Epithelial cell of proximal tubule (primary cell): ENCODE measurements around the gene TLCD5. TPM values are rescaled to one million over a fixed set of nuclear protein-coding genes. Genes with fewer than 3 reads are reported as not detected.

Source experiments
- DNase-seq: peaks from one replicate; pipeline ENCODE4 v3.0.0-alpha.2; 2011; ENCODE audit warnings: low read depth
- H3K4me3 ChIP-seq: 2 replicates; pipeline ENCODE4 v1.5.1; 2011; ENCODE audit warnings: low read depth, mild to moderate bottlenecking, low read length
- total RNA-seq: library from RNA; depleted of rRNA; stranded (reverse); fragments of >200 nt; gene quantifications from 2 replicates; pipeline ENCODE4 v1.2.3, GENCODE V29; 2015
- TF ChIP-seq, protein P1 (sequence below): conservative IDR thresholded peaks from 2 replicates; pipeline ENCODE4 v1.5.1; 2012; ENCODE audit warnings: low read depth, mild to moderate bottlenecking, low read length

The TLCD5 gene
- total RNA-seq, 1 donor from 2014 or later = 23.1 TPM

DNA sequence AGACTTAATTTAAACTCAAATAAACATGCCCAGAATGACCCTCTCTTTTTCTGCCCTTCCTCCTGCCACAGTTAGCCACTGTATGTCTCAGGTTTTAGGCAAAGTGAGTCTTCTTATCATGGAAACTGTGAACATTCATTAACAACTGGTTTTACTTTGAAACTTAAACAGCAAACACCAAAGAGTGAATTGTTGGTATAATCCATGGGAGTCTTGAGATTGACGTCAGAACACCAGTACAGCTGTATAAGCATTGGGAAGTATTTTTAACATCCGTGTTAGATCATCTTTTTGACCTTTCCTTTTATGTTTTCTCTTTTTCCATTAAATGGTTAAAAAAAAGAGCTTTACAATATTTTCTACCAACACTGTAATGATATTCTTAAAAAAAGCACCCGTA lies 50.0 kb downstream of the TLCD5 start:
- TF ChIP-seq, protein P1, sequence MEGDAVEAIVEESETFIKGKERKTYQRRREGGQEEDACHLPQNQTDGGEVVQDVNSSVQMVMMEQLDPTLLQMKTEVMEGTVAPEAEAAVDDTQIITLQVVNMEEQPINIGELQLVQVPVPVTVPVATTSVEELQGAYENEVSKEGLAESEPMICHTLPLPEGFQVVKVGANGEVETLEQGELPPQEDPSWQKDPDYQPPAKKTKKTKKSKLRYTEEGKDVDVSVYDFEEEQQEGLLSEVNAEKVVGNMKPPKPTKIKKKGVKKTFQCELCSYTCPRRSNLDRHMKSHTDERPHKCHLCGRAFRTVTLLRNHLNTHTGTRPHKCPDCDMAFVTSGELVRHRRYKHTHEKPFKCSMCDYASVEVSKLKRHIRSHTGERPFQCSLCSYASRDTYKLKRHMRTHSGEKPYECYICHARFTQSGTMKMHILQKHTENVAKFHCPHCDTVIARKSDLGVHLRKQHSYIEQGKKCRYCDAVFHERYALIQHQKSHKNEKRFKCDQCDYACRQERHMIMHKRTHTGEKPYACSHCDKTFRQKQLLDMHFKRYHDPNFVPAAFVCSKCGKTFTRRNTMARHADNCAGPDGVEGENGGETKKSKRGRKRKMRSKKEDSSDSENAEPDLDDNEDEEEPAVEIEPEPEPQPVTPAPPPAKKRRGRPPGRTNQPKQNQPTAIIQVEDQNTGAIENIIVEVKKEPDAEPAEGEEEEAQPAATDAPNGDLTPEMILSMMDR = no peak
- H3K4me3 ChIP-seq = no peak overlapping the region
- DNase-seq = no peak

DNA sequence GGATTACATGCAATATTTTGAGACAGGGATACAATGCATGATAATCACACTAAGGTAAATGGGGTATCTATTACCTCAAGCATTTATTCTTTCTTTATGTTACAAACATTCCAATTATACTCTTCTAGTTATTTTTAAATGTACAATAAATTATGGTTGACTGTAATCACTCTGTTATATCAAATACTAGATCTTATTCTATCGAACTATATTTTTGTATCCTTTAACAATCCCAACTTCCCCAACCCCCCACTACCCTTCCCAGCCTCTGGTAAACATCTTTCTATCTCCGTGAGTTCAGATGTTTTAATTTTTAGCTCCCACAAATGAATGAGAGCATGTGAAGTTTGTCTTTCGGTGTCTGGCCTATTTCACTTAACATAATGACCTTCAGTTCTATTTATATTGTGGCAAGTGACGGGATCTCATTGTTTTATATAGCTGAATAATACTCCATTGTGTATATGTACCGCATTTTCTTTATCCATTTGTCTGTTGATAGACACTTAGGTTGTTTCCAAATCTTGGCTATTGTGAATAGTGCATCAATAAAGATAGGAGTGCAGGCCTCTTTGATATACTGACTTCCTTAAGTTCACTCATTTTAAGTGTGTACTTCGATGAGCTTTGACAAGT lies 51.6 kb downstream of the TLCD5 start:
- no peak overlapping the region for H3K4me3 ChIP-seq
- TF ChIP-seq, protein P1 = no peak
- no peak for DNase-seq

DNA sequence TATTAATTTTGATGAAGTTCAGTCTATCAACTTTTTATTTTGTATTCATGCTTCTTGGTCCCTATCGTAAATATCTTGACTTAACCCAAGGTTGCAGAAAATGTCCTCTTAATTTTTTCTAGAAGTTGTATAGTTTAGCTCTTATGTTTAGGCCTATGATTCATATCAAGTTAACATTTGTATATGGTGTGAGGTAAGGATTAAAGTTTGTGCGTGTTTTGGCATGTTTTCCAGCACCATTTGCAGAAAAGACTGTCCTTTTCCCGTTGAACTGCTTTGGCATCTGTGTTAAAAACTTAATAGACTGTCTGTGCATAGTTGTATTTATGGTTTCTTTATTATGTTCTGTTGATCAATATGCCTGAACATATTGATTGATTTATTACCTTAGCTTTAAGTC lies 53.4 kb downstream of the TLCD5 start:
- DNase-seq = no peak
- TF ChIP-seq, protein P1 = no peak
- no peak overlapping the region for H3K4me3 ChIP-seq

DNA sequence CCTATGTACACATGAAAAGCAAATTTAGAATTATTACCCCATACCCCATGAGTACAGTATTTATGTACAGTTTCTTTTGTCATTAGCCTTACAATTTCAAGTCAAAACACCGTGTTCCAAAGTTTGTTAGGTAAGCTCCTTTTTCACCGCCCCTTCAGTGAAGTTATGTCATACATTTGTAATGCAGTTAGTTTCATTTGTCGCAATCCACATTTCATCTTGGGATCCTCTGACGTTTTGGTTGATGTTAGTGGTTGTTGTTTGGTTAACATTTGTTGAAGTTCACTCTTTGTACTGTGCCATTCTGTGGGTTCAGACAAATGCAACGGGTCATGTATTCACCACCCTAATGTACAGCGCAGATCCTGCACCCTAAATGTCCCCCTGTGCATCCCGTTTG lies 56.3 kb downstream of the TLCD5 start:
- H3K4me3 ChIP-seq = no peak overlapping the region
- no peak for DNase-seq
- TF ChIP-seq, protein P1 = no peak

Other genes with a start within 250 kb of the TLCD5 start
- gene TRIM29, start 187.2 kb upstream of the TLCD5 start, total RNA-seq = 0.22 TPM in 1 of 2 replicates, not detected in the other
- gene OAF, start 114.3 kb upstream of the TLCD5 start, total RNA-seq = 36.2 and 39.4 TPM in 2 replicates
- 0.58 and 1.4 TPM in 2 replicates for gene POU2F3, start 85.2 kb upstream of the TLCD5 start, total RNA-seq
- gene ARHGEF12, start 11.1 kb downstream of the TLCD5 start, total RNA-seq = 29.4 and 36.5 TPM in 2 replicates
- 0.06 and 0.07 TPM in 2 replicates for gene GRIK4, start 186.4 kb downstream of the TLCD5 start, total RNA-seq